GM12891 (cell line): ENCODE measurements around the gene FBLN2.

ENCODE experiments used
- POLR2A ChIP-seq: IDR thresholded peaks from 2 replicates; pipeline ENCODE4 v1.6.1; 2011; ENCODE audit warnings: low read depth, low read length, control low read depth
- POLR2AphosphoS5 ChIP-seq: IDR thresholded peaks from 2 replicates; pipeline ENCODE4 v1.6.1; 2011; ENCODE audit warnings: low read depth, low read length, control low read depth
- POU2F2 ChIP-seq: IDR thresholded peaks from 2 replicates; pipeline ENCODE4 v1.6.1; 2011; ENCODE audit warnings: low read depth, mild to moderate bottlenecking, control low read depth, low read length, moderate library complexity

- TF ChIP-seq POLR2A (no peak), POLR2AphosphoS5 (no peak), POU2F2 (no peak)
Measured at GRCh38 chr3:13504161-13504831, 44.6 kb upstream of the FBLN2 start.
